OCI-LY1 (cell line): ENCODE data around the gene ZSCAN2.

Experiments used
- CTCF ChIP-seq: fragments of 200-600 bp; sonication (generic), shearing (Covaris generic); IDR thresholded peaks from 2 replicates; pipeline ENCODE4 v1.5.1; 2017; ENCODE audit warnings: mild to moderate bottlenecking, antibody characterized with exemption, low read length, moderate library complexity, mixed read lengths
- EZH2 ChIP-seq: fragments of 200-600 bp; sonication (generic), shearing (Covaris generic); IDR thresholded peaks from 2 replicates; pipeline ENCODE4 v1.8.0; 2017; ENCODE audit warnings: borderline replicate concordance, mixed run types, mild to moderate bottlenecking, antibody characterized with exemption, low read length, moderate library complexity, mixed read lengths

GRCh38 chr15:84647726-84648125, 46.9 kb downstream of the ZSCAN2 start:
- TF ChIP-seq CTCF (no peak), EZH2 (no peak)
